Cerebellar nuclear complex (tissue), 1 donor: ENCODE data around the gene SLC26A11.
"Not testable (repeated sequence)": the region's sequence is repeated elsewhere in the genome, so short reads cannot be mapped to it uniquely, and the experiment has no call there.

Experiments used
- DNase-seq, 2 experiments: peaks; one replicate each; lab custom pipeline; 2025; lab: John Stamatoyannopoulos, UW

Gene SLC26A11

DNA sequence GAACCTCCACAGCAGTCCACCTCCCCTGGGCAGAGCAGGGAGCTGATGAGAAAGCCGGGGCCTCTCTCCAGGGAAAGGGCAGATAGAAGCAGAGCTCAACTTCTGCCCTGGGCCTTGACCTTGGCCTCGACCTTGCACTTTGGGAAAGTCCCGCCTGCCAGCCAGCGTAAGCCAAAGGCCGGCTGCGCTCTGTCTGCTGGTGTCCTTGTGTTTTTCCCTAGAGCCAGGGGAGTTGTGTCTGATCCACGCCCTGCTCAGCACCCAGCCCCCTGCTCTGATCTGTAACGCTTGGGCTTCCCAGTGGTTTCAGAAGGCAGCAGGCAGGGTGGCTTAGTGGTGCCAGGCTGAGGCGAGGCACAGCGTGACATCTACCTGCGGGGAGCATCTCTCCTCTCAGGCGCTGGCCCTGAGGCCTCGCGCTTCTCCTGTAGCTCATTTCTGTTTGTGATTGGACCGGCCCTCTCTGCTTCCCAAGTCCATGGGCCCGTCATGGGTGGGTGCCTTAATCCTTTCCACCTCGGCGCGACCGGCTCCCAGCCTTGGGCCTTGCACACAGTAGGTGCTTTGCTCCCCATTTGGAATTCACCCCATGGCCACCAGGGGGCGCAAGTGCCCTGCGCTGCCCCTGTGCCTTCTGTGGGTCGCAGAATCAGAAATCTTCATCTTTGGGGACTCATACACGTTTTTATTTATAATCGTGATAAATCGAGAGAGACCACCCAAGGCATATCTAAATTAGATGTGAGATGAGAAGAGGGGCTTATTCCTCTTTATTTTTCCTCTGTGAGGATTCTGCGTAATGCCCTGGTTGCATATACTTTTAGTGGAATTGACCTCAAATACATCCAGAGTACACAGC is 24.3 kb upstream of the SLC26A11 start:
- DNase-seq, result no peak

GRCh38 chr17:80196652-80197051 is 23.6 kb upstream of the SLC26A11 start:
- no peak for DNase-seq

DNA sequence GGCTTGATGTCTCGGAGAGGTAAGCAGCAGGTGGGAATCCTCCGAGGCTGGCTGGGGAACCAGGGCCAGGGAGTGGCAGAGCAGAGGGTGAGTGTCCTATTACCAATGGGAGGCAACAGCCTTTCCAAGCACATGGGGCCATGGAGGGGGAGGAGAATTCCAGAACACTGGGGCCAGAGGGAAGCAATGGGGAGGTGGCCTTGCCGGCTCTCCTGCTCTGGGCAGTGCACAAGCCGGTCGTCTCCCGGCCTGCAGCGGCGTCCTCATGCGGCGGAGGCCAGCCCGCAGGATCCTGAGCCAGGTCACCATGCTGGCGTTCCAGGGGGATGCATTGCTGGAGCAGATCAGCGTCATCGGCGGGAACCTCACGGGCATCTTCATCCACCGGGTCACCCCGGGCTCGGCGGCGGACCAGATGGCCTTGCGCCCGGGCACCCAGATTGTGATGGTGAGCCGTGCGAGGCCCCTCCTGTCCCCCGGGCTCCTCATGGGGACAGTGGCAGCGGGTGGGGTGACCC is 22.0 kb upstream of the SLC26A11 start:
- no peak for DNase-seq

DNA sequence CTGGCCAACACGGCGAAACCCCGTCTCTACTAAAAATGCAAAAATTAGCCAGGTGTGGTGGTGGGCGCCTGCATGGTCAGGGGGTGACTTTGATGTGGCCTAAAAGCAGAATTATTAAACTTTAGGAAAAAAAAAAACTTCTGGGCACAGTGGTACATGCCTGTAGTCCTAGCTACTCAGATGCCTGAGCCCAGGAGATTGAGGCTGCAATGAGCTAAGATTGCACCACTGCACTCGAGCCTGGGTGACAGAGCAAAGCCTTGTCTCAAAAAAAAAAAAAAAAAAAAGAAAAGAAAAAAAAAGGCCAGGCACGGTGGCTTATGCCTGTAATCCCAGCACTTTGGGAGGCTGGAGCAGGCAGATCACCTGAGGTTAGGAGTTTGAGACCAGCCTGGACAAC is 20.9 kb upstream of the SLC26A11 start:
- not testable (repeated sequence) for DNase-seq

DNA sequence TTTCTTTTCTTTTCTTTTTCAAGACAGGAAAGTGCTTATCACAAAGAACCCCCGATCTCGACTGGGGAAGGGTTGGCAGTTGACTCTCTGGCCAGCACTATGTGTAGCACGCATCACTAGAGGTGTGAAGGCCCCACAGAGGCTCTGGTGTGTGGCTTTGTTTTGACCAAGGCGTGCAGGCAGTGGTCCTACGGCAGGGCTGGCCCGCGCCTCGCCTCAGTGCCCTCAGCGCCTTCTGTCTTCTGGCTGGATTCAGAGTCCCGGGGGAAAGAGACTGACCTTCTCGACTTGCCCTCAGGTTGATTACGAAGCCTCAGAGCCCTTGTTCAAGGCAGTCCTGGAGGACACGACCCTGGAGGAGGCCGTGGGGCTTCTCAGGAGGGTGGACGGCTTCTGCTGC is 18.8 kb upstream of the SLC26A11 start:
- no peak for DNase-seq

- no peak for DNase-seq
Observed at GRCh38 chr17:80202197-80202596, 18.0 kb upstream of the SLC26A11 start.

- no peak for DNase-seq
Observed at GRCh38 chr17:80203471-80203963, 16.7 kb upstream of the SLC26A11 start.

GRCh38 chr17:80204626-80205468 is 15.4 kb upstream of the SLC26A11 start:
- DNase-seq, result no peak

DNA sequence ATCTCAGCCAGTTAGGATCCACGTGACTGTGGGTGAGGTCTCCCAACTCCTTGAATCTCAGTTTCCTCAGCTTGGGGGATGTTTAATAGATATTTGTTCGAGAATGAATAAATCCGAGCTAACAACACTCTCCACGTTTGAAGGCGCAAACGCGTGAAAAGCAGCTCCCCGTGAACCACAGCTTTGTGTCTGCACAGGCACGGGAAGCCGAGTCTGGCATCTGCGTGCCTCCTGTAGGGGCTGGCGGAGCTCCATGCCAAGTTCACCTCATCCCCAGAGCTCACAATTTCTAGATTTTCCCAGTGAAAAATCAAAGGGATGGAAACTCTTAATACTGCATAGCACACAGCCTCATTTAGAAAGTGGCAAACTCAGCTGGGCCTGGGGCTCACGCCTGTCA is 14.4 kb upstream of the SLC26A11 start:
- DNase-seq, result no peak

- DNase-seq, result no peak
Observed at GRCh38 chr17:80208050-80208449, 12.2 kb upstream of the SLC26A11 start.

DNA sequence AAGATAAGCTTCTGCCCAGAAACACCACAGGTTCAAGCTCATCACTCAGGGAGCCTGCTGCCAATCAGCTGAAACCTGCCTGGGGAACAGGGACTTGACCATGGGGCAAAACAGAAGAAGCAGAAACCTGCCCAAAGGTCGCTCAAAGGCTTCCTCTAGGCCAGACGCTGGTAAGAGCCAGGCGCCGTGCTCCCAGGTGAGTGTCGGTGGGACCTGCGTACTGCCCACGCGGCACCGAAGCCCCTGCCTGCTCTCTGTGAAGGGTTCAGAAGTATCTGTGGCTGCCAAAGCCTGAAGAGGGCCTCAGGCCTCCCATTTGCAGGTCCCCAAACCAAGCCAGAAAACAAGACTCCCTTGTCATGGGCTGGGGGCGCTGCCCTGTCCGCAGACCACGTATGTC is 10.5 kb upstream of the SLC26A11 start:
- no peak for DNase-seq

DNA sequence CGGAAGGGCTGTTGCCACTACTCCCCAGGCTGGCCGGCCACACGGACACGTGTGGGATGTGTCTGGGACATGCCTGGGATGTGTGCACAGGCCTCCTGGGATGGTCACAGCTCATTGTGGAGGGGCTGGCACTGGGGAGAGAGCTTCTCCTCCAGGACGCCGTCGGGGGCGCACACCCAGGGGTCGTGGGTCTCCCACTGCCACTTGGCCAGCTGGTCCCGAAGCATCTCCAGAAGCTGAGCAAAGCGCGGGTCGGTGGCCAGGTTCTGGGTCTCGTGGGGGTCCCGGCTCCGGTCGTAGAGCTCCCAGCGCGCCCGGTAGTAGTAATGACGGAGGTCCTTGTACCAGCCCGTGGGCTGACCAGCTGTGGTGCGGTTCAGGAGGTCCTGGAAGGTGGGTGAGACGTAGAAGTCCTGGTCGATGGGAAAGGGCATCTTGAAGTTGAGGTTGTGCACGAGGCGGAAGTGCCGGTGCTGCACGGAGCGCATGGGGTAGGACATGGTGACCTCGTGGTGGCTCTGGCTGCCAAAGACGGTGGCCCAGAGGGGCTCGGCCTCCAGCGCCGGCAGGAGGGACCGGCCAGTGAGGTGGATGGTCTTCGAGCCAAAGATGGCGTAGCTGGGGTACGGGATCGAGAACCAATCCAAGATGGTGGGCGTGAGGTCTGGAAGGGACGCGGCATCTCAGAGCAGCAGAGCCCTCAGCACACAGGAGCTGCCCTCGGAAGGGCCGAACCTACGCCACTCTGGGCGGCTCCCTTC is 9.7 kb upstream of the SLC26A11 start:
- no peak for DNase-seq

- DNase-seq, result no peak
Observed at GRCh38 chr17:80212109-80212508, 8.1 kb upstream of the SLC26A11 start.

DNA sequence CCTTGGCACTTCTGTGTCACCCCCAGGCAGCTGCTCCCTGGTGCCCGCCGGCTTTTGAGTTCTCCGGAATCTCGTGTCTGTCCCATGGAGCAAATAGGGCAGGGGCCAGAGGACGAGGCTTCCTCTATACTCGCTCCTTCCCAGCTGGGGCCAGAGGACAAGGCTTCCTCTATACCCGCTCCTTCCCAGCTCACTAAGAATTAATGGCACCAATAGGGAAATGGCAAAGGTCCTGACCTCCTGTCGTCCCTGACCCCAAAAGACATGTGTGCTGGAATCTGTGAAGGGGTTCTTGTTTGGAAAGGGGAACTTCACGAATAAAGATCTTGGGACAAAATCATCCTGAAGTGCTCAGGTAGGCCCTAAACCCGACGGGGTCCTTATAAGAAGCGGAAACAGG is 7.7 kb upstream of the SLC26A11 start:
- no peak for DNase-seq

- DNase-seq, result no peak
Observed at GRCh38 chr17:80212962-80213642, 7.1 kb upstream of the SLC26A11 start.

GRCh38 chr17:80213643-80213975 is 6.6 kb upstream of the SLC26A11 start:
- no peak for DNase-seq

GRCh38 chr17:80214012-80214877 is 6.0 kb upstream of the SLC26A11 start:
- no peak for DNase-seq

- DNase-seq, result no peak
Observed at GRCh38 chr17:80214878-80215210, 5.4 kb upstream of the SLC26A11 start.

- no peak for DNase-seq
Observed at GRCh38 chr17:80216473-80217456, 3.5 kb upstream of the SLC26A11 start.
